Measurements from ENCODE around the gene TUFT1. TPM values are rescaled to one million over a fixed set of nuclear protein-coding genes. Genes with fewer than 3 reads are reported as not detected.

The TUFT1 gene
- total RNA-seq = 8.1 and 8.5 TPM in 2 replicates

DNA sequence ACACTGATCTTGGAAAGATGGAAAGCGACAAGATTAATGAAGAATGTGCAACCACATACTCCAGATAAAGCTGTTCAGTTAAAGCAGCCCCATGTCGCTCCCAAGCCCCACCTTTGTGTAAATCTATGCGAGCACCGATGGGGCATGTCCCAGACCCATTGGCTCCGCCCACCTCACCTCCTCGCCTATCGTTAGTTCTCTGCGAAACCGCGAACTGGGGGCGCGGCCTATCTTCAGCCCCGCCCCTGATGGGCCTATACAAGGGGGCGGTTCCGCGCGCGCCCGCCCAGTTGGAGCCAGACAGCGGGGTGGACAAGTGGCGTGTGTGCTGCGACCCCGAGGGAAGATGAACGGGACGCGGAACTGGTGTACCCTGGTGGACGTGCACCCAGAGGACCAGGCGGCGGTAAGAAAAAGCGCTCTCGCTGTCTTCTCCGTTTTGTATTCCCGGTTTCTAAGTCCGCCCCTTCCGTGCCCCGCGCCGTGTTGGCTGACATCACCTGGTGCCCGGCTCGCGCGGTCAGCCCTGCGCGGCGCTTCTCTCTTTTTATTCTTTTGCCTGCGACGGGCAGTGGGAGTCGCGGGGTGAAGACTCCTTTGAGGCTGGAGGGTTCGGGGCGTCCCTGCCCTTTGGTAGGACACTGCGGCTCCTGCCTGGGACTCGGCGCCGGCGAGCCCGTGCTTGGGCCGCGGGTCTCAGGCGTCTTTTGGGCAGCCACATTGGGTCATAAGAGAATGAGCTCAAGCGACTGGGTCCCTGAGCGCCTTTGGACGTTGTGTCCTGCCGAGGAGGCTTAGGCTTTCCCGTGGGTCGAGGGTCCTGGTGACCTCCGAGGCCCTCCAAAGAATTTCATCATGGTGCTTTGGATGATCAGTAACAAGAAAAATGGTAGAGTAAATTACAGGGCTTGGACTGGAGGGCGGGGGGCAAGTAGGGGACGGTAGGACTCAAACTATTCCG is at the start of gene TUFT1:
Gene TUFT1, plus strand, starts transcription at position 289 of the 961 bp plus-strand sequence. Its CDS starts 58 bp downstream, at position 347.

GRCh38 chr1:151510957-151511635 is 29.0 kb upstream of the TUFT1 start, which contains the start of gene CGN:
Gene CGN, plus strand, starts transcription at chr1:151511387. Its CDS starts 7,133 bp downstream, at chr1:151518520.

GRCh38 chr1:151611832-151612500 is 71.9 kb downstream of the TUFT1 start, which contains the start of gene SNX27:
Gene SNX27, plus strand, starts transcription at chr1:151612050. Its CDS starts 152 bp downstream, at chr1:151612202.

Other genes starting within 250 kb of the TUFT1 start
- gene PI4KB, start 212.9 kb upstream of the TUFT1 start, total RNA-seq = 78.7 and 82.9 TPM in 2 replicates
- gene RFX5, start 193.1 kb upstream of the TUFT1 start, total RNA-seq = 49.0 and 49.4 TPM in 2 replicates
- gene SELENBP1, start 167.6 kb upstream of the TUFT1 start, total RNA-seq = 49.6 and 53.0 TPM in 2 replicates
- 401 and 482 TPM in 2 replicates for gene PSMB4, start 140.7 kb upstream of the TUFT1 start, total RNA-seq
- gene POGZ, start 80.8 kb upstream of the TUFT1 start, total RNA-seq = 14.7 and 15.3 TPM in 2 replicates
- gene CGN, start 28.9 kb upstream of the TUFT1 start, total RNA-seq = not detected in 2 replicates
- 13.3 and 16.0 TPM in 2 replicates for gene SNX27, start 71.7 kb downstream of the TUFT1 start, total RNA-seq
- gene CELF3, start 176.5 kb downstream of the TUFT1 start, total RNA-seq = 0.86 TPM in 1 of 2 replicates, not detected in the other
- not detected in 2 replicates for gene RIIAD1, start 181.2 kb downstream of the TUFT1 start, total RNA-seq
- gene MRPL9, start 223.2 kb downstream of the TUFT1 start, total RNA-seq = 85.8 and 118 TPM in 2 replicates